ENCODE measurements around the gene TAAR2.

DNA sequence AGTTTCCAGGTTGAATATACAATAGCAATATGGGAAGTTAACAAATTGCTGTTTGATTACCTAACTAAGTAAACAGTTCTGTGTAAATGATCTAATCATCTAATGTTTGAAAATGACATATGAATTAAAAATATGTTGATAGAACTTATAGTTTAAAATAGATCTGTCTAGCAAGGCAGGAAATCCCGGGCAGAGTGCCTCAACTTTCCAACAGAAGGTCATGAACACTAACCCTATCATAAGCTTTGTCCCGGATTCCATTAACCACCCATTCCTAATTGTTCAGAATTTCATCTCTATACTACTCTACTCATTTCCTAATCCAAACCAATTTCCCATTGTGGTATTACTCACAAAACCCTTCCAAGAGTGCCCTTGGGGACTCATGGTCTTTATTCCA lies 24.8 kb upstream of the TAAR2 start:
- TF ChIP-seq RAD21 (conservative IDR thresholded peaks at IDR 0.05 in 1 of 2, IDR thresholded peaks at IDR 0.05 in 1 of 2) (no peak), EP300 (IDR thresholded peaks at IDR 0.05) (no peak), ZFP36 (IDR thresholded peaks at IDR 0.05; ENCODE audit: borderline replicate concordance, partially characterized antibody) (no peak), HDAC2 (IDR thresholded peaks at IDR 0.05) (no peak), SMC3 (IDR thresholded peaks at IDR 0.05) (no peak), CTCF (IDR thresholded peaks at IDR 0.05) (no peak), HOXB13 (CRISPR knock-in tag; IDR thresholded peaks at IDR 0.05; ENCODE audit: low read depth) (no peak), MAFK (IDR thresholded peaks at IDR 0.05; ENCODE audit: partially characterized antibody) (no peak), PBX3 (IDR thresholded peaks at IDR 0.05) (no peak), MYC (IDR thresholded peaks at IDR 0.05; ENCODE audit: borderline replicate concordance, low read length) (no peak), BCL3 (IDR thresholded peaks at IDR 0.05) (no peak)
- TF ChIP-seq, protein P1, sequence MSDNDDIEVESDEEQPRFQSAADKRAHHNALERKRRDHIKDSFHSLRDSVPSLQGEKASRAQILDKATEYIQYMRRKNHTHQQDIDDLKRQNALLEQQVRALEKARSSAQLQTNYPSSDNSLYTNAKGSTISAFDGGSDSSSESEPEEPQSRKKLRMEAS (IDR thresholded peaks at IDR 0.05): no peak
- TF ChIP-seq, protein P2, sequence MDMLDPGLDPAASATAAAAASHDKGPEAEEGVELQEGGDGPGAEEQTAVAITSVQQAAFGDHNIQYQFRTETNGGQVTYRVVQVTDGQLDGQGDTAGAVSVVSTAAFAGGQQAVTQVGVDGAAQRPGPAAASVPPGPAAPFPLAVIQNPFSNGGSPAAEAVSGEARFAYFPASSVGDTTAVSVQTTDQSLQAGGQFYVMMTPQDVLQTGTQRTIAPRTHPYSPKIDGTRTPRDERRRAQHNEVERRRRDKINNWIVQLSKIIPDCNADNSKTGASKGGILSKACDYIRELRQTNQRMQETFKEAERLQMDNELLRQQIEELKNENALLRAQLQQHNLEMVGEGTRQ (IDR thresholded peaks at IDR 0.05): no peak
- TF ChIP-seq, protein P3, sequence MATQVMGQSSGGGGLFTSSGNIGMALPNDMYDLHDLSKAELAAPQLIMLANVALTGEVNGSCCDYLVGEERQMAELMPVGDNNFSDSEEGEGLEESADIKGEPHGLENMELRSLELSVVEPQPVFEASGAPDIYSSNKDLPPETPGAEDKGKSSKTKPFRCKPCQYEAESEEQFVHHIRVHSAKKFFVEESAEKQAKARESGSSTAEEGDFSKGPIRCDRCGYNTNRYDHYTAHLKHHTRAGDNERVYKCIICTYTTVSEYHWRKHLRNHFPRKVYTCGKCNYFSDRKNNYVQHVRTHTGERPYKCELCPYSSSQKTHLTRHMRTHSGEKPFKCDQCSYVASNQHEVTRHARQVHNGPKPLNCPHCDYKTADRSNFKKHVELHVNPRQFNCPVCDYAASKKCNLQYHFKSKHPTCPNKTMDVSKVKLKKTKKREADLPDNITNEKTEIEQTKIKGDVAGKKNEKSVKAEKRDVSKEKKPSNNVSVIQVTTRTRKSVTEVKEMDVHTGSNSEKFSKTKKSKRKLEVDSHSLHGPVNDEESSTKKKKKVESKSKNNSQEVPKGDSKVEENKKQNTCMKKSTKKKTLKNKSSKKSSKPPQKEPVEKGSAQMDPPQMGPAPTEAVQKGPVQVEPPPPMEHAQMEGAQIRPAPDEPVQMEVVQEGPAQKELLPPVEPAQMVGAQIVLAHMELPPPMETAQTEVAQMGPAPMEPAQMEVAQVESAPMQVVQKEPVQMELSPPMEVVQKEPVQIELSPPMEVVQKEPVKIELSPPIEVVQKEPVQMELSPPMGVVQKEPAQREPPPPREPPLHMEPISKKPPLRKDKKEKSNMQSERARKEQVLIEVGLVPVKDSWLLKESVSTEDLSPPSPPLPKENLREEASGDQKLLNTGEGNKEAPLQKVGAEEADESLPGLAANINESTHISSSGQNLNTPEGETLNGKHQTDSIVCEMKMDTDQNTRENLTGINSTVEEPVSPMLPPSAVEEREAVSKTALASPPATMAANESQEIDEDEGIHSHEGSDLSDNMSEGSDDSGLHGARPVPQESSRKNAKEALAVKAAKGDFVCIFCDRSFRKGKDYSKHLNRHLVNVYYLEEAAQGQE (IDR thresholded peaks at IDR 0.05): no peak

All from A549 (cell line).